ENCODE results near the gene TADA2A.

The TADA2A gene, protein sequence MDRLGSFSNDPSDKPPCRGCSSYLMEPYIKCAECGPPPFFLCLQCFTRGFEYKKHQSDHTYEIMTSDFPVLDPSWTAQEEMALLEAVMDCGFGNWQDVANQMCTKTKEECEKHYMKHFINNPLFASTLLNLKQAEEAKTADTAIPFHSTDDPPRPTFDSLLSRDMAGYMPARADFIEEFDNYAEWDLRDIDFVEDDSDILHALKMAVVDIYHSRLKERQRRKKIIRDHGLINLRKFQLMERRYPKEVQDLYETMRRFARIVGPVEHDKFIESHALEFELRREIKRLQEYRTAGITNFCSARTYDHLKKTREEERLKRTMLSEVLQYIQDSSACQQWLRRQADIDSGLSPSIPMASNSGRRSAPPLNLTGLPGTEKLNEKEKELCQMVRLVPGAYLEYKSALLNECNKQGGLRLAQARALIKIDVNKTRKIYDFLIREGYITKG

GRCh38 chr17:37406635-37407461, at the start of gene TADA2A, which contains the start of gene ACACA:
Gene TADA2A, plus strand, starts transcription at chr17:37406886. Its CDS starts 4,480 bp downstream, at chr17:37411366.
Gene ACACA, minus strand, starts transcription at chr17:37406836. Its CDS starts 537 bp downstream, at chr17:37406299.
- TF ChIP-seq, protein P1, sequence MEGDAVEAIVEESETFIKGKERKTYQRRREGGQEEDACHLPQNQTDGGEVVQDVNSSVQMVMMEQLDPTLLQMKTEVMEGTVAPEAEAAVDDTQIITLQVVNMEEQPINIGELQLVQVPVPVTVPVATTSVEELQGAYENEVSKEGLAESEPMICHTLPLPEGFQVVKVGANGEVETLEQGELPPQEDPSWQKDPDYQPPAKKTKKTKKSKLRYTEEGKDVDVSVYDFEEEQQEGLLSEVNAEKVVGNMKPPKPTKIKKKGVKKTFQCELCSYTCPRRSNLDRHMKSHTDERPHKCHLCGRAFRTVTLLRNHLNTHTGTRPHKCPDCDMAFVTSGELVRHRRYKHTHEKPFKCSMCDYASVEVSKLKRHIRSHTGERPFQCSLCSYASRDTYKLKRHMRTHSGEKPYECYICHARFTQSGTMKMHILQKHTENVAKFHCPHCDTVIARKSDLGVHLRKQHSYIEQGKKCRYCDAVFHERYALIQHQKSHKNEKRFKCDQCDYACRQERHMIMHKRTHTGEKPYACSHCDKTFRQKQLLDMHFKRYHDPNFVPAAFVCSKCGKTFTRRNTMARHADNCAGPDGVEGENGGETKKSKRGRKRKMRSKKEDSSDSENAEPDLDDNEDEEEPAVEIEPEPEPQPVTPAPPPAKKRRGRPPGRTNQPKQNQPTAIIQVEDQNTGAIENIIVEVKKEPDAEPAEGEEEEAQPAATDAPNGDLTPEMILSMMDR (IDR thresholded peaks at IDR 0.05): no peak

DNA sequence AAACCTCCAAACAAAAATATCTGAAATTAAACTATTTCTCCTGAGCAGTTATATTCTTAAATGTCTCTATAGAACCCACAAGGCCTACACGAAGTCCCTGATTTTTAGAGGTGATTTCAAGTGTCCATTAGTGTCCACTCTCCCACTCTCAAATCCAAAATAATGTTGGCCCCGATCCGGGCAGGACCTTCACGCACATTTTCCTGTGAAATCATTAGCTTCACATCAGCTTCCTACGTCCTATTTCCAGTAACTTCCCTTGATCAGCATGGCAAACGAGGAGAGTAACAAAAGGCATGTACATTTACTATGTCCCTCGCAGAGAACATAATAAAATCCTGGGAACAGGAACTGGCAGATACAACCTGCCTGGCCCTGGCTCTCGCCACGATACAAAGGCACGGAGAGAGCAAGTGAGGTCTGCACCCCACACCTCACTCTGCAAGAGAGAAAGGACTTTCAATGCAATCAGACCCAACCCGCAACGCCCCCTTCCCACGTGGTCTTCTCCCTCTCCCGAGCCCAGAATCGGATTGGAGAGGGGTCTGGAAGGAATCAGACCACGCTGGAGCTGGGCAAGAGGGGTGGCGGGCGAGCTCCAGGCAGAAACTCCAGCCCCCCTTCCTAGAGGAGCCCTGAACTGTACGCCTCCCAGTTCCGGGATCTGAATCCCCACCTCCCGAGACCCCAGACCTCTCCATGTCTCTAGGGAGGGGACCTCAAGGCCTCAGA, 48.4 kb upstream of the TADA2A start:
- TF ChIP-seq, protein P1 (IDR thresholded peaks at IDR 0.05): no peak

GRCh38 chr17:37358830-37359681, 47.6 kb upstream of the TADA2A start:
- TF ChIP-seq, protein P1 (IDR thresholded peaks at IDR 0.05): no peak

DNA sequence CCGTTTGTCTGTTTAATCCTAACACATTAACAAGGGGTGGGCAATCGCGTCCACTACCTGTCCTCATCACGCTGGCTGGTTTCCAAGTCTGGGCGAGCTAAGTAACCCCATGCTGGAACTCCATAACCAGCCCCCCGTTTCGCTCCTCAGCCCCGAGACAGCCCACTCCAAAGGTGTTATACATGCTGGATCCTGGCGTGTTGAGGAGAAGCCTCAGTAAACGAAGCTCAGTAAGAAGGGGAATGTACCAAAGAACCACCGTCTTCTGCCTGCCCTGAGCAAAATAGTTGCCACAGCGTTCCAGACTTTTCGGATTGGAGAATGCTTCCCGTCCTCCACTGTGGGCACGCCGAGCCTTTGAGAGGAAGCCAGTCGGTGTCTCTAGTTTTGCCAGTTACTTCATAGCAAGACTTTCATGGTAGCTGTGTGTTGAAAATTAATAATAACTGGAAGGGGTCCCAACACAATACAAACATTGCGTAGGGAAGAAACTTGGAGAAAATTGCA, 47.0 kb upstream of the TADA2A start:
- TF ChIP-seq, protein P1 (IDR thresholded peaks at IDR 0.05): no peak

- TF ChIP-seq, protein P1 (IDR thresholded peaks at IDR 0.05): no peak
Observed at GRCh38 chr17:37360632-37361031, 46.1 kb upstream of the TADA2A start.

DNA sequence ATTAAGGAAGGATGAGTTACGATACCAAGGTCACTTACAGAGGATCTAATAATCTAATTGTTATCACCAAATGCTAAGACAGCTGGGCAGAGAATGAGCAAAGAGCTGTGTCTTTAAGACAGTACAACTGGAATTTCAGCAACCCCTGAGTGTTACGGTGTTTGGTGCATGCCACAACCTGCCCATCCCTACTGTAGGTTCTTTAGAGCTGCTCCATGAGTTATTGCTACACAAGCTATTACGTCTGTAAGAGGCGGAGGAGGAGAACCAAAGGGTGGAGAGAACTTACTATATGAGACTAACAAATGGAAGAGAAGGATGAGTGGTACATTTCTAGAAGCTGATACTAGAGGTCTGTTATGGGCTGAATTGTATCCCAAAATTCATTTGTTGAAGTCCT, 45.1 kb upstream of the TADA2A start:
- TF ChIP-seq, protein P1 (IDR thresholded peaks at IDR 0.05): no peak

All from LNCAP (cell line).